Muscle of leg (tissue), 11 donors: ENCODE measurements around the gene SLC16A8. TPM values are rescaled to one million over a fixed set of nuclear protein-coding genes. Genes with fewer than 3 reads are reported as not detected.
A peak's percentile ranks its signal among the peaks of the same experiment; 100 is the strongest.
"Not testable (repeated sequence)": the region's sequence is repeated elsewhere in the genome, so short reads cannot be mapped to it uniquely, and the experiment has no call there.

Source experiments
- DNase-seq: peaks from one replicate; pipeline ENCODE4 v3.0.0; 2013
- H3K27ac ChIP-seq: one replicate; pipeline ENCODE4 v1.5.1; 2013; ENCODE audit warnings: mild to moderate bottlenecking, low read length, control low read depth
- H3K27me3 ChIP-seq: one replicate; pipeline ENCODE4 v1.6.1; 2013; ENCODE audit warnings: low read length; ENCODE audit not compliant: control insufficient read depth, insufficient read depth
- H3K36me3 ChIP-seq: one replicate; pipeline ENCODE4 v1.6.1; 2013; ENCODE audit warnings: low read length; ENCODE audit not compliant: control insufficient read depth, insufficient read depth
- H3K4me1 ChIP-seq: one replicate; pipeline ENCODE4 v1.6.1; 2013; ENCODE audit warnings: low read length; ENCODE audit not compliant: control insufficient read depth, insufficient read depth
- H3K4me3 ChIP-seq: one replicate; pipeline ENCODE4 v1.5.1; 2013; ENCODE audit warnings: low read length, control low read depth
- H3K9me3 ChIP-seq: replicated peaks from 2 replicates; pipeline ENCODE4 v1.6.1; 2013; ENCODE audit warnings: low read depth, low read length; ENCODE audit not compliant: control insufficient read depth
- WGBS: methylation state at CpG from one replicate; pipeline ENCODE4 v1.1.5; 2013; ENCODE audit warnings: missing lambda C conversion rate; ENCODE audit not compliant: insufficient coverage; 5-methylcytosine and 5-hydroxymethylcytosine counted together
- polyA plus RNA-seq, 8 donors: library from polyadenylated mRNA; unstranded; fragments of 120-200 nt; gene quantifications; one replicate each; pipeline versions ENCODE4 v1.2.1 to v1.2.3, GENCODE V29; 2013; ENCODE audit warnings: inconsistent platforms in 1 of 8, low replicate concordance in 1 of 8; ENCODE audit not compliant: insufficient read length in 8 of 8, insufficient read depth in 1 of 8
- total RNA-seq: library from RNA; stranded (reverse); fragments of 120-200 nt; gene quantifications from one replicate; pipeline ENCODE4 v1.2.4, GENCODE V29; 2013

Gene SLC16A8
- total and polyA plus RNA-seq, 9 donors: 1.0 to 3.4 (median 2.4) TPM

DNA sequence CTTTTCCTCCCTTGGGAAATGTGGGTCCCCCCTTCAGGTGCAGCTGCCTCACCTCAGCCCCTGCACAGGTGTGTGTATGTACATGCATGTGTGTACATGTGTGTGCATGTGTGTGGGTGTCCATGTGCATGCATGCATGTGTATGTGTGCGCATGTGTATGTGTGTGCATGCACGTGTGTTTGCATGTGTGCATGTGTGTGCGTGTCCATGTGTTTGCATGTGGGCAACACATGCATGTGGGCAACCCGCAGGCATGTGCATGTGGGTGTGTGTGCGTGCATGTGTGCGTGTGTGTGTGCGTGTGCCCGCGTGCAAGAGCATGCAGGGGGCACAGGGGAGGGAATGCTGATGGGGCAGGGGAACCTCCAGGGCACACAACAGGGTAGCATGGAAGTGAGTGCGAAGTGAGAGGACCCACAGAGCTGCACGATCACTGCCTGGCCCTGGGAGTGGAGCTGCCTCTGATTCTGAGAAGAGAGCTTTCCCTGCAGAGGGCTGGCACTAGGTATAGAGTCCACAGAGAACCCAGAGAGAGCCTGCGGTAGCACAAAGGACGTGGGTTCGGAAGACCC is 41.1 kb upstream of the SLC16A8 start:
- WGBS: 90% methylated on average over 14 of the region's 14 CpGs
- no peak overlapping the region for H3K4me3 ChIP-seq
- peaks cover 3% of the 10 kb centered on the region for H3K4me1 ChIP-seq
- no peak for DNase-seq
- H3K9me3 ChIP-seq: no peaks in the 10 kb centered on the region
- no peaks in the 10 kb centered on the region for H3K27me3 ChIP-seq
- H3K36me3 ChIP-seq: peaks cover 13% of the 10 kb centered on the region
- no peak overlapping the region for H3K27ac ChIP-seq

DNA sequence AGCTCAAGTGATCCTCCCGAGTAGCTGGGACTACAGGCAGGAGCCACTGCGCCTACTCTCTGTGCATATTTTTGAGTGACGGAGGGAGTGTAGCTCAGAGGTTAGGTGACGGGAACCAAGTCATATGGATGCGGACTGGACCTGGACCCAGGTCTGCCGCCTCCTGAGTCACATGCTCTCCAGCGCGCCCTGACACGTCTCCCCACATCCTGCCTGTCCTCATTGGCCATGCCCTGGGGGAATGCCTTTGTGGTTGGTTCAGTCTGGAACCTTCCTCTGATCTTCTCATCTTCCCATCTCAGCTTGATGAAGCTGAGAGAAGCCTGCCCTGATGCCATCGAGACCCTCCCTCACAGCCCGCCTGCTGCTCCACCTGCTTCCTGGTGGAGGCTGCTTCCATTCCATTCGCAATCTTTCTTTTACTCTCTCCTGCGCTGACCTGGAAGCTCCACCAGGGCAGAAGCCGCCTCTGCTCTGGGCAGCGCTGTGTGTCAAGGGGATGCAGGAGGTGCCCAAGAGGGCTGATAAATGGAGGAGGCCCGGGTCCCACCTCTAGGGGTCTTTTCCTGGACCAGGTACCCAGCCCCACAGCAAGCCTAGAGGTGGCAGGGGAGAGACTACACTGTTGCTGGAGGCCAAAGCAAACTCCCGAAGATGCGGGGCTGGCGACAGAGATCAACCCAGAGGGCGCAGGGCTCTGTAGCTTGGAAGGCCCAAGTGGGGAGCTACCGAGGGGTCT is 40.4 kb upstream of the SLC16A8 start:
- Histone ChIP-seq H3K4me3 (no peak overlapping the region), H3K4me1 (peaks cover 3% of the 10 kb centered on the region), H3K9me3 (no peaks in the 10 kb centered on the region), H3K27me3 (no peaks in the 10 kb centered on the region), H3K27ac (no peak overlapping the region), H3K36me3 (peaks cover 13% of the 10 kb centered on the region)
- 91% methylated on average over 13 of the region's 21 CpGs for WGBS
- DNase-seq: no peak

DNA sequence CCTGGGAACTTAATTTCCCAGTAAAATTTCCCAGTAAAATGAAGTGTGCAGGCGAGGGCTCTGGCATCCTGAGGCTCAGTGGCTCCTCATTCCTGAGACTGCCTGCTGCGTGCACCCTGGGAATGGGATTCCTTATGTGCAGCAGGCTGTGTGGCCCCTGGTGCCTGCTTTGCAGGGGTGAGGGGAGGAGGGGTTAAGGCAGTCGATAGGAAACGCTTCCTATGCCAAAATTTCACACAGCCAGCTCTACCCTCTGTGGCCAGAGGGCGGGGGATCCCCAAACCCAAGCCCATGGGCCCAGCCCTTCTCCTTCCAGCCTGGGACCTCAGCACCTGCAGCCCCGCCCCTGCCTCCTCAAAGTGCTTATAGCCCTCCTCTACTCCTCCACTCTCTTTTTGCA is 38.6 kb upstream of the SLC16A8 start:
- 90% methylated on average over 2 of the region's 6 CpGs for WGBS

DNA sequence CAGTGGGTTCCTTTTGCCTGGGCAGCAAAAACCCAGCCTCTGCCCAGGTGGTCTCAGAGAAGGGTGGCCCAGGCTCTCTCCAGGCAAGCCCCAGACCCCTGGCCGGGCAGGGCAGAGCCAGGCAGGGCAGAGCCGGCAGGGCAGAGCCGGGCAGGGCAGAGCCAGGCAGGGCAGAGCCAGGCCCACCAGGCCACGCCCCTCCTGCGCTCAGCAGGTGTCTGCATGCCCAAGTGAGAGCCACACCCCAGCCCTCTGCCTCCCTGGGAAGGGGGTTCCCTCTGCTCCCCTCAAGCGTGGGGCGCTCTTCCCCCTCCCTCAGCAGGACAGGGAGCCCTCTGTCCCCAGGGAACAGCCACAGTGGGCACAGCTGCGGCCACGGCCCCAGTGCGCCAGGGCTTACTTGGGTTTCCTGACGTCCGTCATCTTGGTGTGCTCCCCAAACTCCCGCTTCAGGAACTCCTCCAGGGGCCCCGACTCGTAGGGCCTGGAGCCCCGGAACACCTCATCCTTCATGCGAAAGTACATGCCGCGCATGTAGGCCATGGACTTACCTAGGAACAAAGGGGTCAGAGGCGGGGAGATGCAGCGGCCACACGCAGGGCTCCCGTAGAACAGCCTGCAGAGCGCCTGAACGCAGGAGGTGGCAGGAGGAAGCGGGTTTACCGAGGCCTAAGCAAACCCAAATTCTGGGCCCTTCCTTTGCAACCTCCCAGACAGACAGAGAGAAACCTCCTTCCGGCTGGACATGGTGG is 36.6 kb upstream of the SLC16A8 start:
- no peaks in the 10 kb centered on the region for H3K36me3 ChIP-seq
- no peaks in the 10 kb centered on the region for H3K27me3 ChIP-seq
- H3K4me1 ChIP-seq: no peaks in the 10 kb centered on the region
- no peak overlapping the region for H3K4me3 ChIP-seq
- no peak for DNase-seq
- WGBS: 82% methylated on average over 27 of the region's 28 CpGs
- no peak overlapping the region for H3K27ac ChIP-seq
- H3K9me3 ChIP-seq: no peaks in the 10 kb centered on the region

More for the DNA sequence above, 38.6 kb upstream of the SLC16A8 start:
- Histone ChIP-seq H3K36me3 (peaks cover 7% of the 10 kb centered on the region), H3K27me3 (no peaks in the 10 kb centered on the region), H3K27ac (no peak overlapping the region), H3K4me3 (no peak overlapping the region), H3K4me1 (peaks cover 3% of the 10 kb centered on the region), H3K9me3 (no peaks in the 10 kb centered on the region)
- no peak for DNase-seq

DNA sequence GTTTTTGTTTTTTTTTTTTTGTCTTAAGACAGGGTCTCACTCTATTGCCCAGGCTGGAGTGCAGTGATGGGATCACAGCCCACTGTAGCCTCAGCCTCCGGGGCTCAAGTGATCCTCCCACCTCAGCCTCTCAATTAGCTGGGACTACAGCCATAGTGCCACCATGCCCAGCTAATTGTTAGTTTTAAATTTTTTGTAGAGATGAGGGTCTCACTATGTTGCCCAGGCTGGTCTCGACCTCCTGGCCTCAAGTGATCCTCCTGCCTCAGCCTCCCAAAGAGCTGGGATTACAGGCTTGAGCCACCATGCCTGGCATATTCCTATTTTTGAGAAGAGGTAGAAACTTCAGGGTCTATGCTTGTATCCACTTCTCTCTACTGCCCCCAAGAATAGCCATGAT is 34.8 kb upstream of the SLC16A8 start:
- H3K9me3 ChIP-seq, H3K27me3 ChIP-seq, H3K4me3 ChIP-seq, DNase-seq, H3K27ac ChIP-seq, H3K36me3 ChIP-seq: not testable (repeated sequence)
- H3K4me1 ChIP-seq: peaks cover 14% of the 10 kb centered on the region
- WGBS: no CpG with 5 or more reads among the region's 2 CpGs

DNA sequence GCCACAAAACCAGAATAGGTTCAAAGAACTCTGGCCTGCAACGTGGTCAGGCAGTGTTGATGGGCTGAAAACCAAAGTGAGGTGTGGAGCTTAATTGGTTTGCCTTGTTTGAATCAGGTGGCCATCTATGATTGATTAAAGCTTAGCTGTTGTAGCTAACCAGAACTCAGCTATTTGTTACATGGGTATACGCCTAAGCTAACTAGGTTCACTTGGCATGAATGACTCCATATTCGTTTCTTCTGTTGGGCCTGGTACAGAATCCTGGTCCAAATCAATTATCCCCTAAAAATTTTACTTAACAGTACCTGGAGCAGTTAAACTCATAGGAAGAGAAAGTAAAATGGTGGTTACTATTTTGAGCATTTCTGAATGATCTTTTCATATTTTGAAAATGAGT is 34.2 kb upstream of the SLC16A8 start:
- Histone ChIP-seq H3K4me1 (peaks cover 20% of the 10 kb centered on the region), H3K9me3 (no peaks in the 10 kb centered on the region), H3K36me3 (no peaks in the 10 kb centered on the region), H3K27me3 (no peaks in the 10 kb centered on the region), H3K4me3 (no peak overlapping the region), H3K27ac (no peak overlapping the region)
- no peak for DNase-seq
- WGBS: 50% methylated on average over 1 of the region's 3 CpGs

DNA sequence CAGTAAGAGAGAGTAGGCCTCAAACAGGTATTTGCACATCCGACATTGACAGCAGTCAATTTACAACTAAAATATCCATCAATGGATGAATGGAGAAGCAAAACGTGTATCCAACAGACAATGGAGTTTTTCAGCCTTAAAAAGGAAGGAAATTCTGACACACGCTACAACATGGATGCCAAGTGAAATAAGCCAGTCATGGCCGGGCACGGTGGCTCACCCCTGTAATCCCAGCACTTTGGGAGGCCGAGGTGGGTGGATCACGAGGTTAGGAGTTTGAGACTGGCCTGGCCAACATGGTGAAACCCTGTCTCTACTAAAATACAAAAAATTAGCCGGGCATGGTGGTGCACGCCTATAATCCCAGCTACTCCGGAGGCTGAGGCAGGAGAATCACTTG is 33.6 kb upstream of the SLC16A8 start:
- 96% methylated on average over 4 of the region's 10 CpGs for WGBS
- H3K4me1 ChIP-seq: peaks cover 20% of the 10 kb centered on the region
- H3K27me3 ChIP-seq, H3K4me3 ChIP-seq, H3K27ac ChIP-seq, H3K36me3 ChIP-seq, DNase-seq, H3K9me3 ChIP-seq: not testable (repeated sequence)

DNA sequence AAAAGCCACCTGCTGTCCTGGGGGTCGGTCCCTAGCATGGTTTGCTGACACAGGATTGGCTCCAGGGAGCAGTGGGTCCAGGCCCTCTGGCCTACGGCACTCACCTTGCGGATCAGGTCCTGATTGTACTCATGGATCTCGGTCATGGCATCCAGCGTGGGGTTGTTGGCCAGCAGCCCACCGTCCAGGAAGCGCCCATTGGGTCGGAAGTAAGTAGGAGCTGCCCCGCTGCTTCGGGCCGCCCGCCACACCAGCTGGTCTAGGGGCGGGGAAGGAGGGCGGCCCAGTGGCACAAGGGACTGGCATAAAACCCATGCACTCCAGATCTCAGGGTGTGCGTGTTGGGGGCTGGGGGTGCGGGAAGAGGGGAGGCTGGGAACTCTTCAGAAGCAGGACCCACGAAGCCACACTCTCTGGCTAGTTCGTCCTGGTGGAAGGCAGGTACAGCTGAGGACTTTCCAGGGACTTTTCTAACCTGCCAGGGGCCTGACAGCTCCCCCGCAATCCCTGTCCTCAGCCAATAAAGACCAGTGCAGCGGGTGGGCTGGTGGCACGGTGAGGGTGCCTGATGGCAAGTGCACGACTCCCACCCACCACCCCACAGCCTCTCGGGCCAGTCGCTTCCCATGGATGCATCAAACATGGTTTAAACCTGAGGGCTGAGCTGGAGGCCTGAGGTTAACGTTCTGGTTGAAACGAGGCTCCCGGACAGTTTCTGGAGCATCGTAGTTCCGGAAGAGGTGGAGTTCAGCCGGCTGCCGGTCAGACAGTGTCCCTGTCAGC is 31.6 kb upstream of the SLC16A8 start:
- no peak for DNase-seq
- 91% methylated on average over 29 of the region's 31 CpGs for WGBS
- no peaks in the 10 kb centered on the region for H3K27me3 ChIP-seq
- H3K9me3 ChIP-seq: no peaks in the 10 kb centered on the region
- peaks cover 32% of the 10 kb centered on the region for H3K4me1 ChIP-seq
- no peak overlapping the region for H3K4me3 ChIP-seq
- H3K36me3 ChIP-seq: no peaks in the 10 kb centered on the region
- no peak overlapping the region for H3K27ac ChIP-seq

DNA sequence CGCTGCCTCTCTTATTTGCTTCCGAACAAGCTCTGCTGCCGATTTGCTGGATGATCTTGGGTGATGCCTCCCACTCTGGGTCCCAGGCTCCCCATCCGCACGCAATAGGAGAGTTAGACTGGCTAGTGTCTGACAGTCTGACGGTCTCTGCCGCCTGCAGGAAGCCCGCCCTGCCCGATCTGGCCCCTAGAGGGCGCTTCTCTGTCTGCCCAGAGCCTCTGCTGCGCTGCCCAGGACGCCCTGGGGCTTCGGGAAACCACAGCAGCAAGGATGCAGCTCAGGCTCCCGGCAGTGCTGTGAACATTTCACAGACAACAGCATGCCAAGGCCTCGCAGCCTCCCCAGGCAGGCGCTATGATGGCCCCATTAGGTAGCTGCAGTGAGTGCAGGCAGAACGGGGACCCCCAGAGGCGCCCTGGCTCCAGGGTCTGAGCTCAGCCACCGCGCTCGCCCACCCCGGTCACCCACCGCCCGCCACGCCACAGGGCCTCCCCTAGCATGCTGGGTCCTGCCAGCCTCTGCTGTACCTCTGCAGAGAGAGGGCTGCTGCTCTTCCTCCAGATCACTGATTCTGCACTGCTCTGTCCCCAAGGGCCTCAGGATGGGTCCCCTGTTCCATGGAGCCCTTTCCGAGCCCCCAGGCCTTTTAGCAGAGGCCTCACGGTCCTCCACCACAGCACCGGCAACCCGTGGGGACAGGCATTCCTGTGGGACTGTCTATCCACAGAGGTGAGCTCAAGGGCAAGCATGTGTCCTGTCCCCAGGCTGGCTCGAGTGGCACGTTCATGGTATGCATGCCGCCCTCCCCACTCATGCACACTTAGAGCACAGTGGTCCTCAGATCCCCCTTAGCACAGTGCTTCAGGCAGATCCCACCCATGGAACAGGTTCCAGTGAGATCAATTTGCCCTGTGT is 30.8 kb upstream of the SLC16A8 start:
- peaks cover 37% of the 10 kb centered on the region for H3K4me1 ChIP-seq
- peak; percentile 83 for DNase-seq
- no peaks in the 10 kb centered on the region for H3K36me3 ChIP-seq
- WGBS: 45% methylated on average over 32 of the region's 32 CpGs
- H3K27me3 ChIP-seq: no peaks in the 10 kb centered on the region
- H3K27ac ChIP-seq: no peak overlapping the region
- no peak overlapping the region for H3K4me3 ChIP-seq
- no peaks in the 10 kb centered on the region for H3K9me3 ChIP-seq
